Left ventricle myocardium inferior (tissue), 1 donor: Measurements from ENCODE around the gene SLC1A2. TPM values are rescaled to one million over a fixed set of nuclear protein-coding genes. Genes with fewer than 3 reads are reported as not detected.

Experiments used
- DNase-seq: peaks from one replicate; pipeline ENCODE4 v3.0.0-alpha.2; 2020
- H3K27ac ChIP-seq: fragments of 200-600 bp; replicated peaks from 2 replicates; pipeline ENCODE4 v1.8.0; 2021
- H3K27me3 ChIP-seq: fragments of 200-600 bp; 2 replicates; pipeline ENCODE4 v1.8.0; 2021; ENCODE audit warnings: low read depth
- H3K36me3 ChIP-seq: fragments of 200-600 bp; 2 replicates; pipeline ENCODE4 v1.8.0; 2021
- H3K4me1 ChIP-seq: fragments of 200-600 bp; 2 replicates; pipeline ENCODE4 v1.8.0; 2021
- H3K4me3 ChIP-seq: fragments of 200-600 bp; 2 replicates; pipeline ENCODE4 v1.8.0; 2021; ENCODE audit warnings: mild to moderate bottlenecking, moderate library complexity
- H3K9me3 ChIP-seq: fragments of 200-600 bp; replicated peaks from 2 replicates; pipeline ENCODE4 v1.8.0; 2021
- intact Hi-C: fragments of 100-400 bp; cut with micrococcal nuclease; formaldehyde crosslinking; loops from one replicate; pipeline ENCODE4 v1.11.0; 2022
- total RNA-seq: library from RNA; stranded (reverse); fragmentation: NEBNext Ultra II Directional; extraction: Animal tissue kit (Norgen Biotek cat#: 25700); gene quantifications from one replicate; pipeline ENCODE4 v1.2.1, GENCODE V29; 2021
- TF ChIP-seq, protein P1 (sequence below): fragments of 200-600 bp; IDR thresholded peaks from 2 replicates; pipeline ENCODE4 v1.8.0; 2021; ENCODE audit warnings: antibody characterized with exemption, mild to moderate bottlenecking, borderline replicate concordance
- donor health status: DM: no; HTN: yes; CAD: no; lungs with severe emphysema.

The SLC1A2 gene
- total RNA-seq, 1 donor from 2014 or later: 8.4 TPM

DNA sequence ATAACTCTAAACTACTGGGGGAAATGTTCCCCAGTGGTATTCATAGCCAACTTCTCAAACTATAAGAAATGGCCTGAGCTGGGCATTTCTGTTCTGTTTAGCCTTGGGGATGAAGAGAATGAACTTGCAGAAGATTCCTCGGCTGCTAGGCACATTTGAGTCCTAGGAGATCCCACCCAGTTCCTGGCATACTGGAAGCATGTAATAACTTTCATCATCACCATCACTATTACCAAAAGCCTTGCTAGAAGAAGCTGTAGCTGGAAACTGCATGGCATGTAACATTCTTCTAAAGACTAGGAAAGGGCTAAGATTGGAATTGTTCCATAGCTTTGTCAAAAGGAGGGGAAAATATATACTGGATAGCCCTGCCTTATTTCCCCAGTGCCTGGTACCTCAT, 40.1 kb upstream of the SLC1A2 start:
- intact Hi-C loops: no loop called here
- no peak for DNase-seq
- no peaks in the 10 kb centered on the region for H3K4me1 ChIP-seq
- TF ChIP-seq, protein P1, sequence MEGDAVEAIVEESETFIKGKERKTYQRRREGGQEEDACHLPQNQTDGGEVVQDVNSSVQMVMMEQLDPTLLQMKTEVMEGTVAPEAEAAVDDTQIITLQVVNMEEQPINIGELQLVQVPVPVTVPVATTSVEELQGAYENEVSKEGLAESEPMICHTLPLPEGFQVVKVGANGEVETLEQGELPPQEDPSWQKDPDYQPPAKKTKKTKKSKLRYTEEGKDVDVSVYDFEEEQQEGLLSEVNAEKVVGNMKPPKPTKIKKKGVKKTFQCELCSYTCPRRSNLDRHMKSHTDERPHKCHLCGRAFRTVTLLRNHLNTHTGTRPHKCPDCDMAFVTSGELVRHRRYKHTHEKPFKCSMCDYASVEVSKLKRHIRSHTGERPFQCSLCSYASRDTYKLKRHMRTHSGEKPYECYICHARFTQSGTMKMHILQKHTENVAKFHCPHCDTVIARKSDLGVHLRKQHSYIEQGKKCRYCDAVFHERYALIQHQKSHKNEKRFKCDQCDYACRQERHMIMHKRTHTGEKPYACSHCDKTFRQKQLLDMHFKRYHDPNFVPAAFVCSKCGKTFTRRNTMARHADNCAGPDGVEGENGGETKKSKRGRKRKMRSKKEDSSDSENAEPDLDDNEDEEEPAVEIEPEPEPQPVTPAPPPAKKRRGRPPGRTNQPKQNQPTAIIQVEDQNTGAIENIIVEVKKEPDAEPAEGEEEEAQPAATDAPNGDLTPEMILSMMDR: no peak
- no peak overlapping the region for H3K4me3 ChIP-seq
- peaks cover 31% of the 10 kb centered on the region for H3K27me3 ChIP-seq
- H3K27ac ChIP-seq: no peak overlapping the region
- no peaks in the 10 kb centered on the region for H3K36me3 ChIP-seq
- H3K9me3 ChIP-seq: no peaks in the 10 kb centered on the region

GRCh38 chr11:35458846-35459245, 39.5 kb upstream of the SLC1A2 start:
- Histone ChIP-seq H3K27ac (no peak overlapping the region), H3K4me3 (no peak overlapping the region), H3K36me3 (no peaks in the 10 kb centered on the region), H3K4me1 (no peaks in the 10 kb centered on the region), H3K9me3 (no peaks in the 10 kb centered on the region), H3K27me3 (peaks cover 29% of the 10 kb centered on the region)
- DNase-seq: no peak
- TF ChIP-seq, protein P1: no peak
- intact Hi-C loops: no loop called here

- TF ChIP-seq, protein P1: no peak
- Histone ChIP-seq H3K9me3 (peaks cover 7% of the 10 kb centered on the region), H3K4me3 (no peak overlapping the region), H3K4me1 (no peaks in the 10 kb centered on the region), H3K27me3 (peaks cover 13% of the 10 kb centered on the region), H3K36me3 (peaks cover 6% of the 10 kb centered on the region), H3K27ac (no peak overlapping the region)
- DNase-seq: no peak
- intact Hi-C loops: no loop called here
Measured at GRCh38 chr11:35454362-35454761, 35.0 kb upstream of the SLC1A2 start.

DNA sequence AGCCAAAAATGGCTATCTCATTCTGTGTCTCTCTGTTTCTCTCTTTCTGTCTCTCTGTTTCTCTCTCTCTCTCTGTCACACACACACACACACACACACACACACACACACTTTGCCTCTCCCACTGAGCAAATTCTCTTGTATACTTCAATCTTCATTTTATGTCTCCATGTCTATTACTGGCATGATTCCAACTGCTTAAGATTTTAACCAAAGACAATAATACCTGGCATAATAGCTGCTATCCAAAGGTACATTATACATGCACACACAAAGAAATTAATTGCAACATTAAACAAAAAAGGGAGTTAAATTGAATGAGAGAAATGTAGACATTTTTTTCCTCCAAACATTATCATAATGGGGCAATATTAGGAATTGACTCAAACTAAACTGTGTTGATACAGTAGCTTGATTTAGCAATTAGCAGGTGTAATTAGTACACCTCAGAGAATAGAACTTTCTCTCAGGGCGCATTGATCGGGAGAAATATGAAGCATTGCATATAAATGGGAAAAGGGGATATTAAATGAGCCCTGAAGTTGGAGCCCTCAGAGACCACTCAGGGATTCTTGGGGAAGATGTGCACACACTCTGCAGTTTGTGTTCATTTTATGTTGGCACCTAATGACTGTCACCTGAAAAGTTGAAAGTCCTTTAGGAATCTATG, 17.4 kb upstream of the SLC1A2 start:
- H3K4me3 ChIP-seq: no peak overlapping the region
- no peak overlapping the region for H3K27ac ChIP-seq
- no peaks in the 10 kb centered on the region for H3K36me3 ChIP-seq
- H3K27me3 ChIP-seq: peaks cover 34% of the 10 kb centered on the region
- no peaks in the 10 kb centered on the region for H3K4me1 ChIP-seq
- no peak for DNase-seq
- TF ChIP-seq, protein P1: no peak
- intact Hi-C loops: no loop called here
- no peaks in the 10 kb centered on the region for H3K9me3 ChIP-seq

GRCh38 chr11:35433588-35433987, 14.2 kb upstream of the SLC1A2 start:
- Histone ChIP-seq H3K27ac (no peak overlapping the region), H3K27me3 (peaks cover 44% of the 10 kb centered on the region), H3K4me3 (no peak overlapping the region), H3K9me3 (no peaks in the 10 kb centered on the region), H3K4me1 (no peaks in the 10 kb centered on the region), H3K36me3 (no peaks in the 10 kb centered on the region)
- intact Hi-C loops: no loop called here
- TF ChIP-seq, protein P1: no peak
- no peak for DNase-seq
